Stimulated activated CD4-positive, alpha-beta T cell treated with anti-CD3 and anti-CD28 coated beads, Interleukin-1b, Interleukin-23, amount 100 ng/mL, for 48 hours (primary cell): ENCODE data around the gene SELENOW.
"Not testable (repeated sequence)": the region's sequence is repeated elsewhere in the genome, so short reads cannot be mapped to it uniquely, and the experiment has no call there.

Experiments used
- DNase-seq: peaks from one replicate; pipeline ENCODE4 v3.0.0-alpha.2; 2020

SELENOW gene

GRCh38 chr19:47756953-47757608 lies 21.4 kb upstream of the SELENOW start:
- DNase-seq: no peak

GRCh38 chr19:47757617-47758442 lies 20.7 kb upstream of the SELENOW start:
- no peak for DNase-seq

- no peak for DNase-seq
These were observed 20.1 kb upstream of the SELENOW start for GRCh38 chr19:47758443-47758804.

- DNase-seq: no peak
These were observed 17.9 kb upstream of the SELENOW start for GRCh38 chr19:47760632-47760999.

- no peak for DNase-seq
These were observed 16.9 kb upstream of the SELENOW start for GRCh38 chr19:47761566-47761965.

GRCh38 chr19:47762151-47762550 lies 16.4 kb upstream of the SELENOW start:
- DNase-seq: no peak

GRCh38 chr19:47762615-47763308 lies 15.7 kb upstream of the SELENOW start:
- DNase-seq: no peak

GRCh38 chr19:47764705-47765104 lies 13.8 kb upstream of the SELENOW start:
- not testable (repeated sequence) for DNase-seq

GRCh38 chr19:47765523-47766358 lies 12.8 kb upstream of the SELENOW start:
- no peak for DNase-seq

- no peak for DNase-seq
These were observed 12.2 kb upstream of the SELENOW start for GRCh38 chr19:47766359-47766620.

- DNase-seq: no peak
These were observed 11.8 kb upstream of the SELENOW start for GRCh38 chr19:47766670-47767069.

GRCh38 chr19:47767349-47767748 lies 11.2 kb upstream of the SELENOW start:
- DNase-seq: no peak

GRCh38 chr19:47768604-47769003 lies 9.9 kb upstream of the SELENOW start:
- DNase-seq: no peak

- no peak for DNase-seq
These were observed 9.0 kb upstream of the SELENOW start for GRCh38 chr19:47769534-47769933.

GRCh38 chr19:47771291-47771690 lies 7.2 kb upstream of the SELENOW start:
- DNase-seq: not testable (repeated sequence)

GRCh38 chr19:47776568-47776967 lies 1.9 kb upstream of the SELENOW start:
- DNase-seq: no peak

GRCh38 chr19:47777245-47778048 lies 1.1 kb upstream of the SELENOW start:
- DNase-seq: not testable (repeated sequence)

- no peak for DNase-seq
These were observed 450 bp downstream of the SELENOW start for GRCh38 chr19:47778954-47779351.

- DNase-seq: no peak
These were observed 1.2 kb downstream of the SELENOW start for GRCh38 chr19:47779524-47780214.

GRCh38 chr19:47780215-47780551 lies 1.7 kb downstream of the SELENOW start:
- DNase-seq: no peak

GRCh38 chr19:47781590-47782262 lies 3.2 kb downstream of the SELENOW start:
- DNase-seq: no peak
